Glomerular visceral epithelial cell (primary cell): ENCODE data around the gene OGFOD1.
A peak's percentile ranks its signal among the peaks of the same experiment; 100 is the strongest.
"Not testable (repeated sequence)": the region's sequence is repeated elsewhere in the genome, so short reads cannot be mapped to it uniquely, and the experiment has no call there.

Source experiments
- DNase-seq: peaks from one replicate; pipeline ENCODE4 v3.0.0-alpha.2; 2016; ENCODE audit errors: extremely low spot score

Gene OGFOD1

GRCh38 chr16:56479469-56479868 lies 28.1 kb downstream of the OGFOD1 start:
- no peak for DNase-seq

GRCh38 chr16:56480776-56481467 lies 29.6 kb downstream of the OGFOD1 start:
- no peak for DNase-seq

DNA sequence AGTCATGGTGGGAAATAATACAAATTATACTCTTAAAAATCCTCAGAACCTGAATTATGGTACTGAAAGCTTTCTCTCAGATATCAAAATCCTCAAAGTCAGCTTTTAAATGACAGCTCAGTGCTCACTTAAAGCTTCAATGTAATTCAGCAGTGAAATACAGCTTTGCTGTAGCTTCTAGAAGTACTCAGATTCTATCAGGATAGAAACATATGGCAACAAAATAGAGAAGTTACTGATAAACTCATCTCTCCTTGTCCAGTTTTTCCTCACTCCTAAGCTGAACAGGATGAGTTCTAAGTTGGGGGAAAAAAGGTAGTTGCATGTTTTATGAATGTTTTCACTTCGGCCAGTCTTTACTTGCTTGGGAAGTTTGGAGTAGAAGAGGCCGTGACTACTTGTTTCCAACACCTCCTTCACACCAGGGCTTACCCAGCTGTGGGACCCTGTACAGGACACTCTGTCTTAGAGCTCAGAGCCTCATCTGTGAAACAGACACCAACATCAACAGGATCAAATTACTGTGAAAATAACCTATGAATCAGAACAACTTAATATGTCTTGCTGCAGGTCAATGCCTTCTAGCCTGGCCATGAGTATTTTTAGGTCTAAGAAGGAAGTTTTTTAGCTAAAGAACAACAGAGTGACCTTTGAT lies 30.2 kb downstream of the OGFOD1 start:
- DNase-seq, result no peak

DNA sequence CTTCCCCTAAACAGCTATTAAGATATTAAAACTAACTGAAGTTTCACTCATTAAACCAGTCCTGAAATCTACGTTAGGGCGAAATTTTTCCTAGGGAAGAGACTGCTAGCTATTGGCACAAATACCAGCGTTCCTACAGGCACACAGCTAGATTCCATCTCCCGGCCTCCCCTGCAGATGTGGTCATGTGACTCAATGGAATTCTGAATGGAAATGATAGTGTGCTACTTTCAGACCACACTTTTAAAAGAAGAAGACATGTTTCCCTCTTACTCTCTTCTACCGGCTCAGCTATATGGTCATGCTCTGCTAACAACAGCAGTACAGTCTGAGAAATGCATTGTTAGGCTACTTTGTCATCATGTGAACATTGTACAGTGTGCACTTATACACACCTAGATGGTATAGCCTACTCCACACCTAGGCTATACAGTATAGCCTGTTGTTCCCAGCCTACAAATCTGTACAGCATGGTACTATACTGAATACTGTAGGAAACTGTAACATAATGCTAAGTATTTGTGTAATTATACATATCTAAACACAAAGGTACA lies 31.4 kb downstream of the OGFOD1 start:
- DNase-seq, result no peak

DNA sequence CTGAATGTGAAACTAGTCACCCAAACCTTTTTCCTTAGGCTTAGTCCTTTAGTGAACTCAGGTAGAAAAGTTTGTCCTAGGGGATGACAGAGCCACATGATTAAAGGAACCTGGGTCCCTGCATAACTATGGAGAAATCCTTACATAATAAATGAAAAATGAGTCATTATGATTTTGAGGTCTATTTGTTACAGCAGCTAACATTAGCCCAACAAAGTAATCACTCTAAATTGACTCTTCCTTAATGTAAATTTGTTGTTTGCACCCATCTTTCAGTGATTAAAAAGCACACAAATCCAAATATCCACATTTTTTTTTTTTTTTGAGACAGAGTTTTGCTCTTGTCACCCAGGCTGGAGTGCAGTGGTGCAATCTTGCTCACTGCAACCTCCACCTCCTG lies 32.0 kb downstream of the OGFOD1 start:
- no peak for DNase-seq

- DNase-seq, result no peak
Observed at GRCh38 chr16:56488035-56488434, 36.7 kb downstream of the OGFOD1 start.

DNA sequence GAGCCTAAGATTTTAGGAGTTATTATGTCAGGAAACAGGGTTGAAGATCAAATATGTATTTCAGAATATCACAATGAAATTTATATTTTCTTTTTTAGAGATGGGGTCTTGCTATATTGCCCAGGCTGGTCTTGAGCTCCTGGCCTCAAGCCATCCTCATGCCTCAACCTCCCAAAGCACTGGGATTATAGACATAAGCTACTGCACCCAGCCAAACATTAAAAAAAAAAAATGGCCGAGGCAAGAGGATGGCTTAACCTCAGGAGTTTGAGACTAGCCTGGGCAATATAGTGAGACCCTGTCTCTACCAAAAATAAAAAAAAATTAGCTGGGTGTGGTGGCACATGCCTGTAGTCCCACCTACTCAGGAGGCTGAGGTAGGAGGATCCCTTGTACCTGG lies 37.5 kb downstream of the OGFOD1 start:
- not testable (repeated sequence) for DNase-seq

DNA sequence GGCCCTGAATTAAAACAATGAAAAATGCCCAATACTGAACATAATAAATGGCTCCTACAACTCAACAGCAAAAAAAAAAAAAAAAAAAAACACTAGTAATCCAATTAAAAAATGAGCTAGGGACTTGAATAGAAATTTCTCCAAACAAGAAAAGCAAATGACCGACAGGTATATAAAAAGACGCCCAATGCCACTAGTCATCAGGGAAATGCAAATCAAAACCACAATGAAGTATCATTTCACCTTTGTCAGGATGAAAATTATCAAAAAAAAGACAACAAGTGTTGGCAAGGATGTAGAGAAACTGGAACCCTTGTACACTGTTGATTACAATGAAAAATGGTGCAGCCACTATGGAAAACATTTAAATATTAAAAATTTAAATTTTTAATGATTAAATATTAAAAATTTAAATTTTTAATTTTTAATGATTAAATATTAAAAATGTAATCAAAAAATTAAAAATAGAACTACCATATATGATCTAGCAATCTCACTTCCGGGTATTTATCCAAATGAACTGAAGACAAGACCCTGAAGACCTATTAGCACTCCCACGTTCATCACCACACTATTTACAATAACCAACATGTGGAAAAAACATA lies 40.4 kb downstream of the OGFOD1 start:
- no peak for DNase-seq

DNA sequence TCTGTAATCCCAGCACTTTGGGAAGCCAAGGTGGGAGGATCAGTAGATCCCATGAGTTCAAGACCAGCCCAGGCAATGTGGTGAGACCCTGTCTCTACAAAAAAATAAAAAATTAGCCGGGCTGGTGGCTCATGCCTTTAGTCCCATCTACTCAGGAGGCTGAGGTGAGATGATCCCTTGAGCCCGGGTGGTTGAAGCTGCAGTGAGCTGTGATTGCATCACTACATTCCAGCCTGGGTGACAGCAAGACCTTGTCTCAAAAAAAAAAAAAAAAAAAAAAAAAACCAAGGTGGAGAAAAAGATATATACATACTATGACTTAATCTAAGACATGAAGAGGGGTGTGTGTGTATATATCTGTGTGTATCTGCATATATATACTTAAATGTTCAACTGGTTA lies 41.8 kb downstream of the OGFOD1 start:
- peak; percentile 6 for DNase-seq

DNA sequence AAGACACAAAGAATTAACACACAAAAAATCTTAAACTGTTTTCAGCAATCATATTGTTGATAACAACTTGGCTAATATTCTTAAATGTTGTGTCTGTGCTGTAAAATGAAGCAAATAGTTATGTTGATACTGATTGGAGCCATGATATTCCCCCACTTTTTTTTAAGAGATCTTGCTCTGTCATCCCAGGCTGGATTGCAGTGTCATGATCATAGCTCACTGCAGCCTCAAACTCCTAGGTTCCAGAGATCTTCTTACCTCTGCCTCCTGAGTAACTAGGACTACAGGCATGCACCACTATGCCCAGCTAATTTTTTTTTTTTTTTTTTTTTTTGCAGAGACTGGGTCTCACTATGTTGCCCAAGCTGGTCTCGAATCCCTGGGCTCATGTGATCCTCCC lies 42.5 kb downstream of the OGFOD1 start:
- DNase-seq, result no peak

DNA sequence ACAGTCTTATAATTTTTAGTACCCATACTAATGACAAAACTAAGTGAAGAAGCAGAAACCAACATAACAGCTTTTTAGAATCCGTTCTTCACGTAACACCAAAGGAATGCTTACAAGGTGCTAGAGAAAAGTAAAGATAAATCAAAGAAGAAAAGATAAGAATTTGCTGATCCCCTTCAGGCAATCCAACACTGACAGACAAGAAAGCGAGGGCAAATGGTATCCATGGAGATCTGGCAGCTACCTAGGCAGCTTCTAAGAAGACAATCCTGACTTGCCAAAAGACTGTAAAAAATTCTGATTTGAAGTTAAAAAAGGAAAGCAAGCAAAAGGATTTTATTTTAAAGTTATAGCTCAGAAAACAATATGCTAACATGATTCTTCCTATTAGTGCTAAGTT lies 53.8 kb downstream of the OGFOD1 start:
- no peak for DNase-seq

DNA sequence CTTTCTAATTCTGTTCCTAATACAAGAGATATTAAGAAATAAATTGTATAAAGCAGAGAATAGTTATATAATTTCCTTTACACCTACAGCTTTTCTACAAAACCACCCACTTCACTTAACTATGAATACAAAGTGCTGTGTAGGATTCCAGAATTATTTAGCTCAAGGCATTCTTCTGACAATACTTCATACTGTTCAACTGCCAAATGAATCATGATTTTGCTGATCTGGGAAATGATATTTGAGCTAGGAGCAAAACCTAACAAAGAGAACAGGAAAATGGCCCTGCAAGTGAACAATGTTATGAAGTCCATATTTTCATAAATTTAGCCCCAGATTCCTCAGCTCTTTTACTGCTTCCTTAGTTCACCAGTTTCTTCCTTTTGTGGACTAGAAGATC lies 55.6 kb downstream of the OGFOD1 start:
- DNase-seq, result no peak

DNA sequence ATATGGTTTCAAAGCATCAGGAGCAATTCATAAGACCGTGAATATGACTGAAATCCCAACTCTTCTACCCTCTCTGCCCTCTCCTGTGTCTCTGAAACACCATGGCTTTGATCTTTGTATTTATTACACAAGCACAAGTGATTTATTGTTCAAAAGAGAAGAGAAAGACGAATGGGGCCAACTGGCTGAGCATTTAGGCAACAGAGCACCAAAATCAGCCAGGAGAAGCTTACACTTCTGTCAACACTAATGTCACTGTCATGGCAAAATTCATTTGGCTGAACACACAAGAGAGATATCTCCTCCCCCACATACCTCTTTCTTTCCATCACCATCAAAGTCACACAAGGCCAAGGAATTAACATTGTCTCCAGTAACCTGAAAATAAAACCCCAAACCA lies 59.2 kb downstream of the OGFOD1 start:
- DNase-seq, result no peak

GRCh38 chr16:56512025-56512424 lies 60.7 kb downstream of the OGFOD1 start:
- DNase-seq, result no peak

GRCh38 chr16:56513091-56513490 lies 61.7 kb downstream of the OGFOD1 start:
- no peak for DNase-seq

- DNase-seq, result peak; percentile 47
Observed at GRCh38 chr16:56513972-56514371, 62.6 kb downstream of the OGFOD1 start.

GRCh38 chr16:56514845-56515244 lies 63.5 kb downstream of the OGFOD1 start:
- no peak for DNase-seq

GRCh38 chr16:56515665-56516064 lies 64.3 kb downstream of the OGFOD1 start:
- DNase-seq, result no peak

- DNase-seq, result no peak
Observed at GRCh38 chr16:56517206-56517605, 65.9 kb downstream of the OGFOD1 start.

DNA sequence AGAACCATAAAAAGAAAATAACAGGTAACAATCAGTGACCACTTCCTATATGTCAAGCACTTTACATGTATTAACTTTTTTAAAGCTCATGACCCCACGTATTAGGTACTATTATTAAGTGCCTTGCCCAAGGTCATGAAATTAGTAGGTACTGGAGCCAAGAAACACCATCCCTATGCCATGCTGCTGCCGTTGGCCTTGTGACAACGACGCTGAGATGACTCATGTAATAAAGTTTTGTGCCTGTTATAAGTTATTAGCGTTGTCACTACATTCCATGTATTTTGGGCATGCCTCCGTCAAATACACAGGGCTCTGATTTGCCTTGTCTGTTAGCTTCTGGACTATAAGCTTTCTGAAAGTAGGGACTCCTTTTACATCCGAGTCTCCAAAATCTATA lies 67.1 kb downstream of the OGFOD1 start:
- no peak for DNase-seq

- peak; percentile 84 for DNase-seq
Observed at GRCh38 chr16:56519459-56520250, 68.3 kb downstream of the OGFOD1 start, which contains the start of gene BBS2. BBS2 (minus strand) TSS chr16:56520024; CDS start chr16:56519862, 162 bp downstream.

- no peak for DNase-seq
Observed at GRCh38 chr16:56520251-56520577, 68.9 kb downstream of the OGFOD1 start.
